NOMO-1 (cell line): Measurements from ENCODE around the gene ATP11B.

Source experiments
- DNase-seq, 2 experiments: peaks; one replicate each; lab custom pipeline; 2025; ENCODE audit not compliant: unreplicated experiment in 2 of 2; lab: John Stamatoyannopoulos, UW

Gene ATP11B

GRCh38 chr3:182947888-182948287 lies 154.6 kb downstream of the ATP11B start:
- DNase-seq: no peak

GRCh38 chr3:182948305-182948704 lies 155.0 kb downstream of the ATP11B start:
- no peak for DNase-seq

GRCh38 chr3:182949688-182950087 lies 156.4 kb downstream of the ATP11B start:
- DNase-seq: no peak

- peak in 1 of 2 experiments; percentile 34 for DNase-seq
These were observed 161.4 kb downstream of the ATP11B start for GRCh38 chr3:182954553-182955235.

- DNase-seq: no peak
These were observed 163.9 kb downstream of the ATP11B start for GRCh38 chr3:182957226-182957625.

GRCh38 chr3:182957676-182958266 lies 164.5 kb downstream of the ATP11B start:
- no peak for DNase-seq

GRCh38 chr3:182959474-182960350 lies 166.4 kb downstream of the ATP11B start:
- DNase-seq: peak in 1 of 2 experiments; percentile 53

GRCh38 chr3:182962166-182962565 lies 168.9 kb downstream of the ATP11B start:
- DNase-seq: no peak

GRCh38 chr3:182964179-182964578 lies 170.9 kb downstream of the ATP11B start:
- no peak for DNase-seq

GRCh38 chr3:182965861-182966366 lies 172.6 kb downstream of the ATP11B start:
- no peak for DNase-seq

- DNase-seq: no peak
These were observed 174.2 kb downstream of the ATP11B start for GRCh38 chr3:182967218-182968204.

- DNase-seq: no peak
These were observed 176.0 kb downstream of the ATP11B start for GRCh38 chr3:182969277-182969676.

GRCh38 chr3:182969853-182970252 lies 176.5 kb downstream of the ATP11B start:
- DNase-seq: no peak

- DNase-seq: no peak
These were observed 177.6 kb downstream of the ATP11B start for GRCh38 chr3:182970811-182971418.
